Bladder microvascular endothelial cell (primary cell): Measurements from ENCODE around the gene KRT23. TPM values are rescaled to one million over a fixed set of nuclear protein-coding genes. Genes with fewer than 3 reads are reported as not detected.

Experiments
- total RNA-seq: library from RNA; depleted of rRNA; stranded (reverse); fragments of >200 nt; gene quantifications from 2 replicates; pipeline ENCODE4 v1.2.3, GENCODE V29; 2014

Gene KRT23, protein sequence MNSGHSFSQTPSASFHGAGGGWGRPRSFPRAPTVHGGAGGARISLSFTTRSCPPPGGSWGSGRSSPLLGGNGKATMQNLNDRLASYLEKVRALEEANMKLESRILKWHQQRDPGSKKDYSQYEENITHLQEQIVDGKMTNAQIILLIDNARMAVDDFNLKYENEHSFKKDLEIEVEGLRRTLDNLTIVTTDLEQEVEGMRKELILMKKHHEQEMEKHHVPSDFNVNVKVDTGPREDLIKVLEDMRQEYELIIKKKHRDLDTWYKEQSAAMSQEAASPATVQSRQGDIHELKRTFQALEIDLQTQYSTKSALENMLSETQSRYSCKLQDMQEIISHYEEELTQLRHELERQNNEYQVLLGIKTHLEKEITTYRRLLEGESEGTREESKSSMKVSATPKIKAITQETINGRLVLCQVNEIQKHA
- 1.1 TPM in 1 of 2 replicates, not detected in the other for total RNA-seq

DNA sequence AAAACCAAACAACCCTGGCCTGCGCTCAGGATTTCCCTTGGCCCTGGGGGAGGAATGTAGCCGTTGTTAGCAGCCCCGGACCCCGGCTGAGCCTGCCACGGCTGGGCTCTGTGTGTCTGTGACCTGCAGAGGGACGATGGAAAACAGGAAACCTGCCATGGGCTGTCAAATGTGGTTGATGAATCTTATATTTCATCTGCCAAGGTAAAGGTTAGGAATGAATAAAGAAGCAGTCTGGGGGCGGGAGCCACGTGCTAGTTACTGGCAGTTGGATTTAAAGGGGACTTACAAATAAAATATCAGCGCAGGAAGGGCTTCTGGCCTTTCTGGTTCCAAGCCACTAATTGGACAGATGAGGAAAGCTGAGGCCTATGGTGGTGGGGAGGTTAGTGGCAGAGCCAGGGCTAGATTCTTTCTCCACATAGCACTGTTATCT, at the start of gene KRT23:
KRT23 (minus strand) TSS at position 263 of the 436 bp plus-strand sequence. CDS start 1,043 bp downstream, outside the sequence.

DNA sequence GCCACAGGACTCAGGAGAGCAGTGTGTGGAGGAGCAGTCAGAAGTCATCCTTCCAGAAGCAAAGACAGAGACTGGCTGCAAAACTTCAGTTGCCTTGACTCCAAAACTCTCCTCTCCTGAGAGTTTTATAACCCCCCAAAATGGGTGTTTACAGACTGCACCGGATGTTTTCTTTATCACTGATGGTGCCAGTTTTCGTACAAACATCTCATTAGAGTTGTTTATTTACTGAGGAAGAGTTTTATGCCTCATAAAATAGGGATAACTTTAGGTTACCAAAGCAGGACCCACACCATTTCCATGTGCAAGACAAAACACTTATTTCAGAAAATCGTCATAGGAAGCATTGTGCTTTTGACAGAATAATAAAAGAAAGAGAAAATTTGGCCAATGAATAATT, 46.8 kb upstream of the KRT23 start, which contains the start of gene KRT40:
KRT40 (minus strand) TSS at position 101 of the 400 bp plus-strand sequence; CDS start at position 48, 53 bp downstream.

DNA sequence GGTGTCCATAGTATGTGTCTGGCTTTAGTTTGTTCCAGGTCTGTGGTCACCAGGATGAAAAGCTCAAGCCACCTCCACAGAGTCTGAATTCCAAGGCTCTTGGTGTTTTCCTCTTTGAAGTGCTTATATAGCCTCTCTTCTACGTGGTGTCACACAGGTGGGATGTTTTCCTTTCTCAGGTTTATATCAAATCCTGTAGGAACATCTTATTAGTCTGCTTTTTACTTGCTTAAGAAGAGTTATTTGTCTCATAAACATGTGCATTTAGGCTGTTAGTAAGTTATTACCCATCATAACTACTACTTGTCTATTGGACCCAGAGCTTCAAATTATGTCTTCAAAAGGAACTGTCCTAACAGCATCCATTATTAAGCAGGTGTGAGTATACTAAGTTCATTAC, 29.4 kb upstream of the KRT23 start, which contains the start of gene KRT39:
KRT39 (minus strand) TSS at position 101 of the 400 bp plus-strand sequence; CDS start at position 9, 92 bp downstream.

DNA sequence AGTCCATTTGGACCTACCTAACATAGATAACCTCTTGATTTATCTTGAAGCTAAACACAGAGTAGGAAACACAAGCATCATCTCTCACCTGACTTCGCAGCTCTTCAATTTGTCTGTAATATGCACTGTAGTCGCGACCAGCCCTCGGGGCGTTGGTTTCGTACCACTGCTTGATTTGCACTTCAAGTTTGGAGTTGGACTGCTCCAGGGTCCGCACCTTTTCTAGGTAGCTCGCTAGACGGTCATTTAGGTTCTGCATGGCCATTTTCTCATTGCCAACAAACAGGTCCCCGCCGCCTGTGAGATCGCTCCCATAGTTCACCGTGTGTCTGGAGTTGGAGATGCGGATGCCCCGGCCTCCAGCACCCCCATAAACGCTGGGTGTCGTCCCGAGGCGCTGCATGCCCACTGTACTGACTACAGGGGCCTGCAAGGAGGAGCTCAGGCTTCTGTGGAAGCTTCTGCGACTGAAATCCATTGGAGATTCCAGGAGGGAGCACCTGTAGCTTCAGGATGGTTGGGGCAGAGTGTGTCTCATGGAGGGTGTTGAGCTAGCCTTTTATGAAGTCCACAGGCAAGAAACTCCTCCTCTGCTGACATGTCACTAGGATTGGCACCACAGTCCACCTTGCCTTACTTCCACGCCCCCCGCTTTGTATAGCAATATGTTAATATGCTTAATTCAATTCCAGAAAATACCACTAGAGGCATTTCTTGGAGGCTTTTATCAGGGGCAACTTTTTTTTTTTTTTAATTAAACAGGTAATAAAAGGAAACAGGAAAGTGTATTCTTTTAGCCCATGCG, 52.5 kb downstream of the KRT23 start, which contains the start of gene KRT20:
KRT20 (minus strand) TSS at position 535 of the 805 bp plus-strand sequence; CDS start at position 478, 57 bp downstream.

Other genes with a start within 250 kb of the KRT23 start
- gene KRT24, start 233.9 kb downstream of the KRT23 start, total RNA-seq = not detected in 2 replicates
- gene KRT25, start 182.3 kb downstream of the KRT23 start, total RNA-seq = not detected in 2 replicates
- not detected in 2 replicates for gene KRT26, start 165.4 kb downstream of the KRT23 start, total RNA-seq
- gene KRT27, start 155.1 kb downstream of the KRT23 start, total RNA-seq = not detected in 2 replicates
- gene KRT28, start 137.7 kb downstream of the KRT23 start, total RNA-seq = not detected in 2 replicates
- gene KRT10, start 115.0 kb downstream of the KRT23 start, total RNA-seq = 3.0 and 4.9 TPM in 2 replicates
- gene KRT12, start 70.4 kb downstream of the KRT23 start, total RNA-seq = not detected in 2 replicates
- gene KRT20, start 52.4 kb downstream of the KRT23 start, total RNA-seq = not detected in 2 replicates
- gene KRT39, start 29.3 kb upstream of the KRT23 start, total RNA-seq = not detected in 2 replicates
- gene KRT40, start 46.7 kb upstream of the KRT23 start, total RNA-seq = not detected in 2 replicates
- gene KRTAP3-3, start 56.5 kb upstream of the KRT23 start, total RNA-seq = not detected in 2 replicates
- gene KRTAP3-2, start 62.3 kb upstream of the KRT23 start, total RNA-seq = 0.16 TPM in 1 of 2 replicates, not detected in the other
- gene KRTAP3-1, start 71.5 kb upstream of the KRT23 start, total RNA-seq = not detected in 2 replicates
- not detected in 2 replicates for gene KRTAP1-5, start 89.6 kb upstream of the KRT23 start, total RNA-seq
- not detected in 2 replicates for gene KRTAP1-4, start 92.5 kb upstream of the KRT23 start, total RNA-seq
- not detected in 2 replicates for gene KRTAP1-3, start 97.2 kb upstream of the KRT23 start, total RNA-seq
- not detected in 2 replicates for gene KRTAP1-1, start 103.8 kb upstream of the KRT23 start, total RNA-seq
- not detected in 2 replicates for gene KRTAP2-1, start 109.7 kb upstream of the KRT23 start, total RNA-seq
- gene KRTAP2-2, start 117.6 kb upstream of the KRT23 start, total RNA-seq = not detected in 2 replicates
- not detected in 2 replicates for gene KRTAP2-3, start 122.5 kb upstream of the KRT23 start, total RNA-seq
- not detected in 2 replicates for gene KRTAP2-4, start 128.2 kb upstream of the KRT23 start, total RNA-seq
- gene KRTAP4-7, start 146.5 kb upstream of the KRT23 start, total RNA-seq = not detected in 2 replicates
- gene KRTAP4-8, start 160.5 kb upstream of the KRT23 start, total RNA-seq = not detected in 2 replicates
- not detected in 2 replicates for gene KRTAP4-16, start 164.6 kb upstream of the KRT23 start, total RNA-seq
- not detected in 2 replicates for gene KRTAP4-9, start 167.7 kb upstream of the KRT23 start, total RNA-seq
- not detected in 2 replicates for gene KRTAP4-11, start 180.7 kb upstream of the KRT23 start, total RNA-seq
- gene KRTAP4-12, start 186.5 kb upstream of the KRT23 start, total RNA-seq = not detected in 2 replicates
- not detected in 2 replicates for gene KRTAP4-6, start 202.9 kb upstream of the KRT23 start, total RNA-seq
- not detected in 2 replicates for gene KRTAP4-5, start 212.2 kb upstream of the KRT23 start, total RNA-seq
- gene KRTAP4-4, start 223.1 kb upstream of the KRT23 start, total RNA-seq = not detected in 2 replicates
- gene KRTAP4-3, start 230.6 kb upstream of the KRT23 start, total RNA-seq = not detected in 2 replicates
- not detected in 2 replicates for gene KRTAP4-2, start 240.6 kb upstream of the KRT23 start, total RNA-seq
- not detected in 2 replicates for gene KRTAP4-1, start 247.3 kb upstream of the KRT23 start, total RNA-seq